ENCODE results near the gene OTOG.

The OTOG gene, protein sequence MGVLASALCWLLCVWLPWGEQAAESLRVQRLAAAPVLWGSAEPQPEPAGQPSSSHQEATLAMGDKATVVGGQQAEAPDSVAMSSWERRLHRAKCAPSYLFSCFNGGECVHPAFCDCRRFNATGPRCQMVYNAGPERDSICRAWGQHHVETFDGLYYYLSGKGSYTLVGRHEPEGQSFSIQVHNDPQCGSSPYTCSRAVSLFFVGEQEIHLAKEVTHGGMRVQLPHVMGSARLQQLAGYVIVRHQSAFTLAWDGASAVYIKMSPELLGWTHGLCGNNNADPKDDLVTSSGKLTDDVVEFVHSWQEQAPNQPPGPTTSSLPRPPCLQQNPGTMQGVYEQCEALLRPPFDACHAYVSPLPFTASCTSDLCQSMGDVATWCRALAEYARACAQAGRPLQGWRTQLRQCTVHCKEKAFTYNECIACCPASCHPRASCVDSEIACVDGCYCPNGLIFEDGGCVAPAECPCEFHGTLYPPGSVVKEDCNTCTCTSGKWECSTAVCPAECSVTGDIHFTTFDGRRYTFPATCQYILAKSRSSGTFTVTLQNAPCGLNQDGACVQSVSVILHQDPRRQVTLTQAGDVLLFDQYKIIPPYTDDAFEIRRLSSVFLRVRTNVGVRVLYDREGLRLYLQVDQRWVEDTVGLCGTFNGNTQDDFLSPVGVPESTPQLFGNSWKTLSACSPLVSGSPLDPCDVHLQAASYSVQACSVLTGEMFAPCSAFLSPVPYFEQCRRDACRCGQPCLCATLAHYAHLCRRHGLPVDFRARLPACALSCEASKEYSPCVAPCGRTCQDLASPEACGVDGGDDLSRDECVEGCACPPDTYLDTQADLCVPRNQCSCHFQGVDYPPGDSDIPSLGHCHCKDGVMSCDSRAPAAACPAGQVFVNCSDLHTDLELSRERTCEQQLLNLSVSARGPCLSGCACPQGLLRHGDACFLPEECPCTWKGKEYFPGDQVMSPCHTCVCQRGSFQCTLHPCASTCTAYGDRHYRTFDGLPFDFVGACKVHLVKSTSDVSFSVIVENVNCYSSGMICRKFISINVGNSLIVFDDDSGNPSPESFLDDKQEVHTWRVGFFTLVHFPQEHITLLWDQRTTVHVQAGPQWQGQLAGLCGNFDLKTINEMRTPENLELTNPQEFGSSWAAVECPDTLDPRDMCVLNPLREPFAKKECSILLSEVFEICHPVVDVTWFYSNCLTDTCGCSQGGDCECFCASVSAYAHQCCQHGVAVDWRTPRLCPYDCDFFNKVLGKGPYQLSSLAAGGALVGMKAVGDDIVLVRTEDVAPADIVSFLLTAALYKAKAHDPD (N-terminal part only)

DNA sequence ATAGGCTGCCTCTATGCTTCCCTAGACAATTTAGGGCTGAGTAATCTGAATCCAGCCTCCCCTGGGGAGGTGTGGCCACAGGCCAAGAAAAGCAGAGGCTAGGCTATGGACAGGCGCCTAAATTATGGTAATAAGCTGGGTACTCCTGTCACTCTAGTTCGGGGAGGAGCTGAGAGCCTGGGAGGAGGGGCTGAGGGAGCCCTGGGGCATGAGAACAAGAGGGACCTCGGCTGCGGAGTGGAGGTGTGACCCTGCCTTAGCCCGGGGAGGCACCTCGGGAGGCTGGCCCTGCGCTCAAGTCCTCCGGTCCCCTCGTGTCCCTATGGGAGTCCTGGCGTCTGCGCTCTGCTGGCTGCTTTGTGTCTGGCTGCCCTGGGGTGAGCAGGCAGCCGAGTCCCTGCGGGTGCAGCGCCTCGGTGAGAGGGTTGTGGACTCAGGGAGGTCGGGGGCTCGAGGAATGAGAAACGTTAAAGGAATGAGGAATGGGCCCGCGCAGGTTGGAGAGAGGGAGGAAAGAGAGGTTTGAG lies at the start of gene OTOG:
OTOG (plus strand) TSS at position 209 of the 527 bp plus-strand sequence; CDS start at position 323, 114 bp downstream.
- H3K27ac ChIP-seq = no peak within 1 kb of the TSS
- no peak for DNase-seq (ENCODE audit: low read depth, low spot score)

DNA sequence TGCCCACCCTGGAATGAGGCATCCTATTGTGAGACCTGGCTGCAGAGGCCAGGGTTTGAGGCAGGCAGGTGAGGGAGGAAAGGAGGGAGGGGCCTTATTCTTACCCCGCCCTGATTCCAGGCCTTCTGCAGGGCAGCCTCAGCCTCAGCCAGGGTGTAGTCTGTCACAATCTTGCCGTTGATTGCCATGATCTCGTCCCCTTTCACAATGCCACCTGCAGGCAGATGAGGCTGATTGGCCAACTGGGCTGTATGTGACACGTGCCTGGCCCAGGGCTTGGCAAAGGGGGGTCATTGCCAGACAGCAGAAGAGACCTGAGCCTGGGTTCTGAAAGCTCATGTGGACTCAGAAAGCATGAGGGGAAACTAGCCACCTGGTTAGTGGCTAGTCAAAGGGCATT lies 49.0 kb upstream of the OTOG start:
- no peak for DNase-seq (ENCODE audit: low read depth, low spot score)
- H3K27ac ChIP-seq = no peak overlapping the region

DNA sequence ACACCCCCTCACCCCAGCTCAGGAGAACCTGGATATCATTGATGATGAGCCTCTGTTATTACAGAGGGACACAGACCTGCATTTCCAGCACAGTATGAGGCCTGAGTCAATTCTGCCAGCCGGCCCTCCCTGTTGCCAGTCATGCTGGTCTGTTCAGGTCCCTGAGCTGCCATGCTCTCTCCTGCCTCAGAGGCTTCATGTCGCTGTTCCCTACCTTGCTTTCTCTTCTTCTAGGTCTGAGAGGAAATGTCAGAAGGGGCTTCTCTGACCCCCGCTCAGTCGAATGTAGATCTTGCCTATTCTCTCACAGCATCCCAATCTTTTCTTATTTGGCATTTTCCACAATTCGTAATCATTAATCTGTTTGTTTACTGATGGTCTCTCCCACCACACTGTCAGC lies 48.6 kb upstream of the OTOG start:
- DNase-seq (ENCODE audit: low read depth, low spot score) = no peak

DNA sequence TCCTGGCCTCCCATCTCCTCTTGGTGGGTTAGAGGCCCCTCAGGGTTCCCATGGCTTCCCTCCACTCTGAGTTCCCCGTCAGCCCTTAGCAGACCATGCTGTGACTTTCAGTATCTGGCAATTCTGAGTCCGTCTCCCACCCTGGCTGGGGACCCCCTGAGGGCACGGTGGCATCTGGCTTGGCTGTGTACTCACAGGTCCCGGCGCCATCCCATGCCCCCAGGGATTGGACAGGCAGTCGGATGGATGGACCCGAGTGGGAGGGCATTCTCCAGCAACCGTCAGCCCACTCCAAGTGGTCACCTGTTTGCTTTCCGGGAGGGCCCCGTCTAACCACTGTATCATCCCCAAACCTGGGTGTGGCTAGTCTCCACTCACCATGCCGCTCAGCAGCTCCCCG lies 46.4 kb upstream of the OTOG start:
- DNase-seq (ENCODE audit: low read depth, low spot score) = no peak

More for the DNA sequence above, 48.6 kb upstream of the OTOG start:
- H3K27ac ChIP-seq = no peak overlapping the region

DNA sequence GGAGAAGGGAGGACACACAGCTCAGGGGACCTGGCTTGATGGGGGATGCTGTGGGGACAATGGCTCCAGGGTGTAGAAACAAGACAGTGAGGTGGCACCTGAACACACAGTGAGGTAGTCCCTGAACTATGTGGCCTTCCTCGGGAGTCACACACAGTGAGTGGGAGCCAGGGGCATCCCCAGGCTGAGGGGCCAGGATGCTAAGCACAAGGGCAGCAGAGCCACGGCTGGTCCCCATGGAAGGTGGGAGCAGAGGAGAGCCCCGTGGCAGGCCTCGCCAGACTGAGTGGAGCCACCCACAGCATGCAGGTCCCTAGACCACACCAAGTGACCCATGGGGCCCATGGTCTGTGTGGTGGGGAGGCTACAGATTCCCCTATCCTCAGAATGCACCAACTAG lies 44.4 kb upstream of the OTOG start:
- DNase-seq (ENCODE audit: low read depth, low spot score) = no peak
- no peak overlapping the region for H3K27ac ChIP-seq

More for the DNA sequence above, 46.4 kb upstream of the OTOG start:
- H3K27ac ChIP-seq = no peak overlapping the region

DNA sequence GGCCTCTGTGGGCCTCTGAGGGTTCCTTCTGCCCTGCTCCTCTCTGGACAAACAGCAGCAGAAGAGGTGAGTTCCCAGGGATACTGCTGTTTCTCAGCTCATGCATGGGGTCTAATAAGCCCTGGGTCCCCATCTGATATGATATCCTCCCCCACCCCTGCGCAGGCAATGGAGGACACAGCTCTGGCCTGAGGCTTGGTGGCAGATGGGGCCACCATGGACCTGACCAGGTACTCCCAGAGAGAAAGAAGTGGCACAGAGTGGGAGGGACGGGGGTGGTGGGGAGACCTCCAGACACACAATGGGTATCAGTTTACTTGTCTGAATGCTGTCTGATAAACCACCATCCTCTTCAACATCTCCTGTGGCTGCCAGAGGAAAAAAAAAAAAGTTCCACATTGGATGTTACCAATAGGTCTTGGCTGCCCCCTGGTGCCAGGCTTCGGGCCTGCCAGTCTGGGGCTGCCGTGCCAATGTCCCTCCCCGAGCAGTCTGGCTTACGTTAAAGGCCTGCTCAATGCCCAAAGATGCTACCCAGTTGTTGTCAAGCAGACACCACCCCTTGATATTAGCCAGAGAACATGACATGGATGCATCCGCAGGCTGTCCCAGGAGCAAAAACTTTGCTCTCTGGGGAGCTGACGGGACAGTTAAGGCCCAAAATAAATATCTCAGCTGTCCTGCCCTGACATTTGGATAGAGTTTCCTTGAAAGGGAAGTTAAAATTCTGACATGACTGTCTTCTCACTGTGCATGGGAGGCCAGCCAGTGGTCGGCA lies 42.5 kb upstream of the OTOG start:
- no peak overlapping the region for H3K27ac ChIP-seq
- DNase-seq (ENCODE audit: low read depth, low spot score) = no peak

DNA sequence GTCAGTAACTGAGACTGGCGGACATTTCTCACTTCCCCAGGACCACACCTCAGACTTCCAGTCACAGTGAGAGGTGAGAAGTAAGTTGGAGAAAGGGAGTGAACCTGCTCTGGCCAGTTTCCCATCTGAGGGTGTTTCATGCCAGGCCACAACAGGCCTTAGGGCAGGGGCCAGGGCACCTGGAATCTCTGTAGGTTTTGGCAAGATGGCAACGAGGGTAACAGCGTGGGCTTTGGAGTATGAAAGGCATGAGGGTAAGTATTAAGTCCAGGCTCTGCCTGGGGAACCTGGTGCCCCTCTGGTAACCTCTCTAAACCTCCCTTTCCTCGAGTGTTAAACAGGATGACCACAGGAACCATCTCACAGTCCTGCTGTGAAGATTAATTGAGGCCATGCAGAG lies 41.9 kb upstream of the OTOG start:
- DNase-seq (ENCODE audit: low read depth, low spot score) = no peak
- H3K27ac ChIP-seq = no peak overlapping the region

DNA sequence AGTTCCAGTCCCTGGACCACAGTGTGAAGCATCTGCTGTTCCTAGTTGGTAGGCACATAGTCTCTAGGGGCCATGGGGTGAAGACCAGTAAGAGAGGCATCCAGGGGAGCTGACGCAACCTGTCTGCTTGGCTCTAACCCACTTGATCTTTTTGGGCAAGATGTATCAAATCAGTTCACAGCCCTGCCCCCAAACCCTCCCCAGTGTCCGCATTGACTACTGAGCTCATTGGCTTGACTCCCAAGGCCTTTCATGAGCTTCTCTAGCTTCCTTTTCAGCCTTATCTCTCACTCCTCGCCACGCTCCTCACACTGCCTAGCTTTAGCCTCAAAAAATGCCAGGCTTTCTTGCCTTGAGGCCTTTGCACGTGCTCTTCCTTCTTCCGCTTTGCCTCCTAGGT lies 40.7 kb upstream of the OTOG start:
- no peak for DNase-seq (ENCODE audit: low read depth, low spot score)
- no peak overlapping the region for H3K27ac ChIP-seq

DNA sequence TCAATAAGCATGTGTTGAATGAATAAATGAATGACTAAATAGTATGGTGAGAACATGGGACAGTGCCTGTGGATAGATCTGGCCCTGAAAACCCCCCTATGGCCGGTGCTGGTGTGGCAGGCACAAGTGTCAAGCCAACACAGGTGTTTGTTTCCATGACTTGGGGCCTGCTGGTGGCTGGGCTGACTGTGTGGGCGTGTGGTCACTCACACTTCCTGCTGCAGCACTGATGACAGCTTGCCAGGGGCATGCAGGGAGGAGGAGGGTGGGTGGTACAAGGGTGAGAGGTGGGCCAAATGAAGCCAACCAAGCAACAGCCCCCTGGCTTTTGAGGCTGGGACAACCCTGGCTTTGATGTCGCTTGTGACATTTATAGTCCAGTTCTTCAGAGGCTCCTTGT lies 40.1 kb upstream of the OTOG start:
- no peak overlapping the region for H3K27ac ChIP-seq
- DNase-seq (ENCODE audit: low read depth, low spot score) = no peak

DNA sequence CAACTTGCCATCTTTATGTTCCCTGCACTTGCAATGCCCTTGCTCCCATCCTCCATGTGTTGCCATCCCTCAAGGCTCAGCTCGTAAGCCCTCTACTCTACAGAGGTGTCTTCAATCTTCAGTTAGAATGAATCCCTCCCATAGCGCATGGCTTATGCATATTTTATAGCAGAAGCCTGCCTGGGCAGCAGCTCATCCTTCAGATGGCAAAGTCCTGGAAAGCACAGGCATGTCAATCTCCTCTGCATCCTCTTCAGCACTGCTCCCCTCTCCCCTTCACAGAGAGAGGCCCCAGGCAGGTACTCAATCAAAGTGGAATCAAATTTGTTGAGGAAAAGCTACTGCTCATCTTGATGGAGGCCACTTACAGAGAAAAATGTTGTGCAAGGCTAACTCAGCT lies 39.3 kb upstream of the OTOG start:
- H3K27ac ChIP-seq = no peak overlapping the region
- DNase-seq (ENCODE audit: low read depth, low spot score) = no peak

DNA sequence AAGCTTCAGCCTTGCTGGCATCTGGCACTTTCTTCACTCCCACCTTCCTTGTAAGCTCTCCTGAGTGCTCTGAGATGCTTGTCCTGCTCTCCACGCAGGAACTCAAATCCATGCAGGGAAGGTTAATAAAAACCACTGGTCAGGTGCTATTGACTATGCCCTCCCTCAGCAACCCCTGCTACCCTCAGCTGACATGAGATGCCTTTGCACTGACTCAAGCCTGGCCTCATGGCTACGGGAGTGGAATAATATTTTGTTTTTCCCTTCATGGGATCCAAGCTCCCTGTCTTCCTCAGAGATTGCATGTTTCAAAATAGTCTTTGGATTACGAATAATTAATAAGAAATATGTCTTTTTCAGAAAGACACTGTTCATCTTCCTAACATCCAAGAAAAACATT lies 38.8 kb upstream of the OTOG start:
- H3K27ac ChIP-seq = no peak overlapping the region
- DNase-seq (ENCODE audit: low read depth, low spot score) = no peak

DNA sequence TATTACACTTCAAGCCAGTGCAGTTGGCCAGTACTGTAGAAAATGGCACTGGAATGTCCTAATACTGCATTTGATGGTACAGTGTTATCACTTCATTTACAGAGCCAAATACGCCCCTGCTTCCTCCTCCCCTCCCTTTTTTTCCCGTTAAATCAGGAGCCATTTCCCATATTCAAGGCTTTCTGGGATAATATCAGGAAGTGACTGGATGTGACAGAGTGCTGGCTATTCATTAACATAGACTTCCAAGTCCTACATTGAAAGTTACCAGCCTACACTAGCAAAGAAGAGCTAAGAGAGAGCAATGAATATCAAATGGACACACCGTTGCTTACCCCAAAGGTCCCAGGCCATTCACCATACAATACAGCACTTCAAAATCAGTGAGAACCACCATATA lies 38.3 kb upstream of the OTOG start:
- no peak overlapping the region for H3K27ac ChIP-seq
- DNase-seq (ENCODE audit: low read depth, low spot score) = no peak

DNA sequence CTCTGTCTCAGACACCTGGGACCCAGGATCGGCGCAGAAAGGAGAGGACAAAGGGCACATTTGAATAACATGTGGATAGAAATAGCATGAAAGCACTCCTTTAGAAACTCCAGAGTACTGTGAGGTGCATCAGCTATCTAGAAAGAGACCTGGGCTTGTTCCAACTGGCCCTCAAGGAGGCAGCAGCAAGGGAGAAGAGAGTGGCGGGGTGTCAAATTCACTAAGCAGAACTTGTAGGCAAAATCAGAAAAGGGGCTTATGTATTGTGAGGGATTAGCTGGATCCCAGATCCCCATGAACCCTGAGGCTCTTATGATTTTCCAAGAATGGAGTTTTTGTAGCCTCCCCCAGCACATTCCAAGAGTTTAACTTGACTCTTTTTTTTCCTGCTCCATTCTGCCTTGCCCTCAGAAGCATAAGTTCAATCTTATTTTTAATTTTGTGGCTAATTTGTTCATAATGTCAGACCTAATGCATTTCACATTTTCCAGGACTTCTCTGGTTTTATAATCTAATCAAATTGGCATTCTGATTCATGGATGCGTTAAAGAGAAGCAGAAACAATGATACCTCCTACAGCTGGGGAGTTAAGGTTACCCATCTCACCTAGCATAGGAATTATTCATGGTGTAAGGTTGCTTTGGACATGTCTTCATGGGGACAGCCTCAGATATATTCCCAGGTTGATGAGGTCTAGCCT lies 36.4 kb upstream of the OTOG start:
- DNase-seq (ENCODE audit: low read depth, low spot score) = no peak
- no peak overlapping the region for H3K27ac ChIP-seq

DNA sequence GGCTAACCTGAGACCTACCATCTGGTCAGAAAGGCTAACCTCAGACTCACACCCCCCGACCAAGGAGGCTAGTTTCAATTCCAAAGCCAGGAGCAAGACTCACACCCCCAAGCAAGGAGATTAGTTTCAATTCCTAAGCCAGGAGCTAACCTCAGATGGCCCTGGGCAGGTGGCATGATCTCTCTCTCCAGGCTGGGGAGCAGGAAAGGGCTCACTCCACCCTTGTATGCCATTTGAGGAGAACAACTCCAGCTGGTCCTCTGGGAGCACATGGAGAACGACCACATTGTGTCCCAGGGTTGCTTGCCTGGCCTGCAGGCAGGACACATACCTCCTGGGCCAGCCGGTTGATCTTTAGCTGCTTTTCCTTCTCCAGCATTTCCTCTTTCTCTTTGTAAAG lies 35.5 kb upstream of the OTOG start:
- no peak overlapping the region for H3K27ac ChIP-seq
- no peak for DNase-seq (ENCODE audit: low read depth, low spot score)

DNA sequence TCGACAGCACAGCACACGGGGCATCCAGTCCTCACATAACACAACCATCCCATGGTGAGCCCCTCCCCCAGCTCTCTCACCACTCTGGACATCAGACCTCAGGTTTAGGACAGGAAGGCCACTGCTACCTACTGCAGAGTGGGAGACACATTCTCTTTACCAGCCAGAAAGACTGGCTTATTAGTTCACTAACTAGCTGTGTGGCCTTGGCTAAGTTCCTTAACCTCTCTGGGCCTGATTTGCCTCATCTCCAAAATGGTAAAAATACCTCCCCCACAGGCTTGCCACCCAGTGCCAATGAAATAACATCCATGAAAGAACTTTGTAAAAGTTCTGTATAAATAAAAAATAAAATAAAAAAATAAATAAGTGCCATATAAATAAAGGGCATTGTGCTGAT lies 35.0 kb upstream of the OTOG start:
- no peak for DNase-seq (ENCODE audit: low read depth, low spot score)
- H3K27ac ChIP-seq = no peak overlapping the region

DNA sequence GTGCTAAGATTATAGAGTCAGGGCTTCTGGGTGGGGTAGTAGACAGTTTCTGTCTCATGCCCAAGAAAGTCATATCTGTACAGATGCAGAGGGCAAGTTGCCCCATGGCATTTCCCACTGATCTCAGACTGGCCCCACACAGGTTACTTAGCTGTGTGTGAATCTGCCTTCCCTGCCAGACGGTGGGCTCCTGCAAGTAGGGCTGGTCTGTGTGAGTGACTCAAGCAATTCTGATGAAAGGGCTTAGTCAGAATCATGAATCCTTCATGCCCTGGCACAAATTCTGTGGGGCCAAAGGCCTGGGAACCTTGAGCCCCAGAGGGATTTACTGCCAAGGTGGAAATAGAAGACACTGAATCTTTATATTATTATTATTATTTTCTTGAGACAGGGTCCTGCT lies 33.2 kb upstream of the OTOG start:
- no peak overlapping the region for H3K27ac ChIP-seq
- DNase-seq (ENCODE audit: low read depth, low spot score) = no peak

DNA sequence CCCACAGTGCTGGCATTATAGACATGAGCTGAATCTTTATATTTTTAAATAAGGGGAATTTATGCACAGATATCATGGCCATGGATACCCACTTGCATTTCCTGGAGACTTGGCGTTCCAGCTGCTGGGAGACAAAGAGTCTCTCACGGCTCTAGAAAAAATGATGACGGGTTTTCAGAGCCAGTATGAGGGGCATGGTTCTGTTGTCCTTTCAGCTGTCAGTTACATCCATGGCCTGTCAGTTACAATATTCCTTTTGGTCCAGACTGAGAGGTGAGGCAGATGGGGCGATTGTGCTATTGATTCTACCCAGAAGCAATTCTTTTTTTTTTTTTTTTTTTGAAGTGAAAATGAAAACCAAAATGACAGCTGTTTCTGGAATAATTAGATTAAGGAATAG lies 32.6 kb upstream of the OTOG start:
- no peak for DNase-seq (ENCODE audit: low read depth, low spot score)
- no peak overlapping the region for H3K27ac ChIP-seq

DNA sequence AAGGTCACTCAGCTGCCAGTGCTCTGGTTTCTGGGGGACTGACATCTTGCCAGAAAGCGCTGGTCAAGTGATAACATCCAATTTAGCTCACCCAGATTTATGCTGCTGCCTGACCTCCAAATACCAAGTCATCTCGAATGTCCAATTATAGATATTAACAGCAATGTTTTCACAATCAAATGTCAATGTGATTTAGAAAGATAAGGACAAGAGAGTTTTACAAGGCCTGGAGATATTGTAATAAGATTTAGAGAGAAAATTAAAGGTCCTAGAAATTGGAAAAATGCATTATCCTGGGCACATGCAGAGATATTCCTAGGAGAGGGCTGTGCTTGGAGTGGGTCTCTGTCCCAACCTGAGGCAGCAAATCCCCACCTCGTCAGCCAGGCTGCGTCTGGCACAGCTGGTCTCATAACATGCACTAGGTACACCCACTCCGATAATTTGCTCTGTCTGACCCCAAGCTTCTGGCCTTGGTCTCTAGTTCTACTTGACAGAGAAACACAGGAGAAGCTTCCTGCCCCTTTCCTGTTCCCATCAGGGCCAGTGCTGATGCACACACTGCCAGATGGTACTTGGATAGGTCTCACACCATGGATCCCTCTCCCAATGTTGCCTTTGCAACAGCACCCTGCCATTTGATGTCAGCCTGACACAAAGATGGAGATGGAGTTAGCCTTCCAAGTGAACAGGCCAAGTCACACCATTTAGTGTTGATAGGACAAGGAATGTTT lies 31.4 kb upstream of the OTOG start:
- no peak for DNase-seq (ENCODE audit: low read depth, low spot score)
- no peak overlapping the region for H3K27ac ChIP-seq

All from epithelial cell of prostate (primary cell).